Stimulated activated CD4-positive, alpha-beta T cell treated with anti-CD3 and anti-CD28 coated beads, Interleukin-12 subunit alpha, Interleukin-12 subunit beta, amount 100 ng/mL, for 4 hours (primary cell): Measurements from ENCODE around the gene RNGTT.
"Not testable (repeated sequence)": the region's sequence is repeated elsewhere in the genome, so short reads cannot be mapped to it uniquely, and the experiment has no call there.

Experiments
- DNase-seq: peaks from one replicate; pipeline ENCODE4 v3.0.0-alpha.2; 2020

Gene RNGTT

DNA sequence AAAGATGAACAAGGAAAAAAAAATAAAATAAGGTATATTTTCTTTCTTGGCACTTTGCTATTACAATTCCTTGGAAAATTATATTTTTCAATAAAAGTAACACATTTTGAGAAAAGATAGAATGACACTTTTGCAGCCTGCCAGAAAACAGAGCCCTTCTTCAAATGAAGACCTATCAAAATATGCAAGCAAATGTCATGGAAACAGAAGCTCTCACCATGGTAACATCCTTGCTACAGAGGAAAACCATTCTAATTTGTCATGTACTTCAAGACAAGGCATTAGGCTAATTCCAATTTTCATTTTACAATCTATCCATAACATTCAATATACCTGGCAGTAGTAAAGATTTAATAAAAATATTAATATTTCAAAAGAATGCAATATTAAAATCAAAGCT, 177.9 kb downstream of the RNGTT start:
- DNase-seq, result no peak

DNA sequence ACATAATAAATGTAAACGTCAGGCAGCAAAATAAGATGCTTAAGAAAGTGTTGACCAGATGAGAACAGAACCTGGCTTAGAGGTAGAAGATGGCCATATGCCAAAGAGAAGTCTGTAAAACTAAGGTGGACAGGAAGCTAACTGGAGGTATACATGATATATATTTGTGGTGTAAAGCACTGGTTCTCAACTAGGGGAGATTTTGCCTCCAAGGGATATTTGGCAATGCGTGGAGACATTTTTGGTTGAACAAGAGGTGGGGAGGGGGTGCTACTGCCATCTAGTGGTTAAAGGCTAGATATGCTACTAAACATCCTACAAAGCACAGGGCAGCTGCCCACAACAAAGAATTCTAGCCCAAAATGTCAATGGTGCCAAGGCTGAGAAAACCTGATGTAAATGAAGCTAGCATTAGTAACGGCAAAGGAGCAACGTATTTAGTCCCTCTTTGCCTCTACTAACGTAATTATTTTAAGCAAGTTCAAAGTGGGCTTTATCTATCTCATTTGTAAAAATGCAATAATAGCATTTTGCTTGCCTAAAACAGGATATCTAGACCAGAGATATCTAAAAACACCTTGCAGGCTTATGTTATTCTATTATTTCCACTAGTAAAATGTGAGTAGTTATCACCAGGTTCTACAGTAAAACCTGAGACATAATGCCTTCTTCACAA, 182.6 kb downstream of the RNGTT start:
- peak; percentile 8 for DNase-seq

DNA sequence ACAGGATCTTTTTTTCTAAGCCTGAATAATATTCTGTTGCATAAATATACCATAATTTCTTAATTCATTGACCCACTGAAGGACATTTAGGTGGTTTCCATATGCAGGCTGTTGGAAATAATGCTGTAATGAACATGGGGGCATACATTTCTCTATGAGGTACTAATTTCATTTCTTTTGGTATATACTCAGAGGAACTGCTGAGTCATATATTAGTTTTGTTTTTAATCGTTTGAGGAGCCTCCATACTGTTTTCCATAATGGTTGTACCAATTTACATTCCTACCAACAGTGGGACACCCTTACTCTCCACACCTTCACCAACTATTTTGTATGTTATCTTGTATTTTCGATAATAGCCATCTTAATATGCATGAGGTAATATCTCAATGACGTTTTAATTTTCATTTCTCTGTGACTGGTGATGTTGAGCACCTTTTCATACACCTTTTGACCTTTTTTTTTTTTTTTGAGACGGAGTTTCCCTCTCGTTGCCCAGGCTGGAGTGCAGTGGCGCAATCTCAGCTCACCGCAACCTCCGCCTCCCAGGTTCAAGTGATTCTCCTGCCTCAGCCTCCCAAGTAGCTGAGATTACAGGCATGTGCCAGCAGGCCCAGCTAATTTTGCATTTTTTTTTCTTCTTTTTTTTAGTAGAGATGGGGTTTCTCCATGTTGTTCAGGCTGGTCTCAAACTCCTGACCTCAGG, 187.4 kb downstream of the RNGTT start:
- no peak for DNase-seq

DNA sequence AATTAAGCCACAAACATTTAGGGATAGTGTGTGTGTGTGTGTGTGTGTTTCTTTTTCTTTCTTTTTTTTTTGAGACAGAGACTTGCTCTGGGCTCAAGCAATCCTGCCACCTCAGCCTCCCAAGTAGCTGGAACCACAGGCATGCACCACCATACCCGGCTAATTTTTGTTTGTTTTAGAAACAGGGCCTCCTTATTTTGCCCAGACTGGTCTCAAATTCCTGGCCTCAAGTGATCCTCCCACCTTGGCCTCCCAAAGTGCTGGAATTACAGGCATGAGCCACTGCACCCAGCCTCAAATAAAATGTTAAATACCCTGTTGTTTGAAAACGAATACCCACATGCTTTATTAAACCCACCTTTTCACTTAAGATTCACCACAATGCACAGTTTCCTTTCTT, 195.3 kb downstream of the RNGTT start:
- DNase-seq, result not testable (repeated sequence)

DNA sequence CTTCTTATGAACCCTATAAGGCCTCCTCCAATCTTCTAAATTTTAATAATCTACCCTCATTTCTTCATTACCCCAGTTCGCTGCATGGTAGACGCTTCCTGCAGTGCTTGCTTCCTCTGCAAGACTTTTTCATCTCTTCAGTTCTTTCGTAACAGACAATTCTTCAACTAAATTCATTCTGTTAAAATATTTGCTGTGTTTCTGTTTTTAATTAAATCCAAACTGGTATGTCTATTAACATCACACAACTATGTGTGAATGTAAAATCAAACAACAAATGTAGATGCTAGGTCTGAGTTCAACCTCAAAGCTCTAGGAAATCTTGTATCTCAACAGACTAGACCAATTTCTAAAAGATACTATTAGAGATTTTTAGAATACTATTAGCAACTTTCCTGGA, 199.3 kb downstream of the RNGTT start:
- DNase-seq, result no peak

DNA sequence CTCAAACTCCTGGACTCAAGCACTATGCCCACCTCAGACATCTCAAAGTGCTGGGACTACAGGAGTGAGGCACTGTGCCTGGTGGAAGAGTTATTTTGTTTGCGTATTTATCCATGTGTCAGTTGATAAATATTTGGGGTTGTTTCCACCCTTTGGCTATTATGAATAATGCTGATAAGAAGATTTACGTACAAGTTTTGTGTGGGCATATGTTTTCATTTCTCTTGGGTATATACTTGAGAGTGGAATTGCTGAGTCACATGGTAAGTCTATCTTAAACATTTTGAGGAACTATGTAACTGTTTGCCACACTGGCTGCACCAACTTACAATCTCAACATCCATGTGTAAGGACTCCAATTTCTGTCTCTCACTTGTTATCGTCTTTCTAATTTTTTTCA, 200.3 kb downstream of the RNGTT start:
- DNase-seq, result no peak

DNA sequence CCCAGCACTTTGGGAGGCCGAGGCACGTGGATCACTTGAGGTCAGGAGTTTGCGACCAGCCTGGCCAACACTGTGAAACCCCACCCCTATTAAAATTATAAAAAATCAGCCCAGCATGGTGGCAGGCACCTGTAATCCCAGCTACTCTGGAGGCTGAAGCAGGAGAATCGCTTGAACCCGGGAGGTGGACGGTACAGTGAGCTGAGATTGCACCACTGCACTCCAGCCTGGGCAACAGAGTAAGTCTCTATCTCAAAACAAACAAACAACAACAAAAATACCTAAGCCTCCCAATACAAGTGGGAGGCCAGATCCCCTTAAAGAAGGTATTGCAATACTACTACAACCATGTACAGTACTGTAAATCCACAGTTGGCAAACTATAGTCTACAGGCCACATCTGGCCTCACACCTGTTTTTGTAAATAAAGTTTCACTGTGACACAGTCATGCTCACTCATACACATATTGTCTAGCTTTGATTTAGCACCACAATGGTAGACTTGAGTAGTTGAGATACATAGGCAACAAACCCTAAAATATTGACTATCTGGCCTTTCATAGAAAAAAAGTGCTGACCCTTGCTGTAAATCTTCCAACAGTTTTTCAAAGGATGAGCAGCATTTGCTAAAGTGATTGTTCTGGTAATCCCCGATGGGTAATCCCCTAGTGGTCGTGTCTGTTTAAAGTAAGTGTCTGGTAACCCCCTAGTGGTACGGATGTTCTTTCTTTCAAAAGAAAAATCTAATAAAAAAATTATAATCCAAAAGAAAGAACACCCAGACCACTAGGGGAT, 202.0 kb downstream of the RNGTT start:
- DNase-seq, result no peak

DNA sequence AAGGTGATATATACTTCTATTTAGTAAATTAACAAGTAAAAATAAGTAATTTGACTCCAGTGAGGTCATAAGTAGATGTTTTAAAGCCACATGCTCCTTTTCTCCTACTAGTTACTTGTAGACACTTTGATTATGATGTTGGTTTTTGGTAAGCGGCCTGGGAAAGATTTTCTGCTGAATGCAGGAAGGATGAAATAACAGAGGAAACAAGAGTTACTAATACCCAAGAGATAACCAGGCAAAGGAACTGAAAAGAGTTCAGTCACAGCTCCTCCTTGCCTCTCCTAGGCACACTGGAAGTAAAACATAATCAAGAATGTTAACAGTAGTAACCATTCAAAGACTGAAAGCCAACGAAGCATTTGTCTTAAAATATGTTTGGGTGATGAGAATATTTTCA, 203.3 kb downstream of the RNGTT start:
- no peak for DNase-seq

DNA sequence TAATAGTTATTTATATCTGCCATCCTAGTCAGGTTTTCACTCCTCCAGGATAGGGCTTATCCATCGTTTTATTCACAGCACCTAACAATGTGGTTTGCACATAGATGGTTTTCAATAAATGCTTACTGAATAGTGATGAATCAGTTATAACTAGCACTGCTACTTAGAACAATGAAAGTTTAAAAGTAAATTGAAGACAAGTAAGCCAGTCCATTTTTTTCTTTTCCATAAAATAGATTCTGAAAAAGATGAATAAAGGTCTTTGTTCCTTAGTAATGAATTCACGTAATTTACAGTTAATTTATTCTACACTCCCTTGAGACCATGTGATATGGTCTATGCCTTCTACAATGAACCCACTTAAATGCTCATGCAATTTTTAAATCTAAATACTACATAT, 212.5 kb downstream of the RNGTT start:
- DNase-seq, result no peak

DNA sequence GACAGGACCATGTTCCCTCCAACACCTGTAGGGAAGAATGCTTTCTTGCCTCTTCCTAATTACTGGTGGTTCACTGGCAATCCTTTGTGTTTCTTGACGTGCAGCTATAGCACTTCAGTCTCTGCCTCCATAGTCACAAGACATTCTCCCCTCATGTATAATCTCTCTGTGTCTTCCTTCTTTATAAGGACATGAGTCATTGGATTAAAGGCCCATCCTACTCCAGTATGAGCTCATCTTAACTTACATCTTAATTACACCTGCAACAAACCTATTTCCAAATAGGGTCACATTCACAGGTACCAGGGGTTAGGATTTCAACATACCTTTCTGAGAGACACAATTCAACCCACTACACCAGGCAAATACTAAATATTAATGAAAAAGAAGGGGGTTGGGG, 213.6 kb downstream of the RNGTT start:
- DNase-seq, result no peak

DNA sequence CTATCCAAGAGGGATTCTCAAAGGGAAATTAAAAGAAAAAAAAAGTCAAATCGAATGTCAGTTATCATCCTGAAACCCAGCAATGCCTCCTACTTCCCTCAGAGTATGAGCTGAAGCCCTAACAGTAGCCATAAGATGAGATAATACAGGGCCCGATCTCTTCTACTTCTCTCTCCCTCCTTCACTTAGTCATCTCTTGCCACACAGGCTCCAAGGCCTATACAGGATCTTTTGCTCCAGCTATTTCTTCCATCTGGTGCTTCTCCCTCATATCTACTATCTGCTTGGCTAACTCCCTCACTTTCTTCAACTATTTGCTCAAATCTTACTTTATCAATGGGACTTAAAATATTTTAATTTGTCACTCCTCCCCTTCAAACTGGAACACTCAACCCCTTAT, 215.3 kb downstream of the RNGTT start:
- DNase-seq, result no peak

DNA sequence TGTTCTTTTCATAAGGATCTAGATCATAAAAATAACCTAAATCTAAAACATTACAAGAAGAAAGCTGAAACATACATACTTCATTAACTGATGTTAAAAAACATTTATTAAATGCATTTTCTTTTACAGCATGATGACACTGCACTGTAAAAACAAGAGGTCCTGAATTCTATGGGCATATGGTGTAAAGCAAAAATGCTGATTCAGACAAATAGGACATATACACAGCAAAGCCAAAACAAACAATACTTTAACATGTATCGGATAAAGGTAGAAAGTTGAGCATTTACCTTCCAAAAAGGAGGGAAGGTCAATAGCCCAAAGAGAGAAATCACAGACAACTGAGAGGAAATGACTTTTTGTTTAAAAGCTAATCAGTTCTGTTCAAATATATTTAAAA, 221.5 kb downstream of the RNGTT start:
- no peak for DNase-seq

DNA sequence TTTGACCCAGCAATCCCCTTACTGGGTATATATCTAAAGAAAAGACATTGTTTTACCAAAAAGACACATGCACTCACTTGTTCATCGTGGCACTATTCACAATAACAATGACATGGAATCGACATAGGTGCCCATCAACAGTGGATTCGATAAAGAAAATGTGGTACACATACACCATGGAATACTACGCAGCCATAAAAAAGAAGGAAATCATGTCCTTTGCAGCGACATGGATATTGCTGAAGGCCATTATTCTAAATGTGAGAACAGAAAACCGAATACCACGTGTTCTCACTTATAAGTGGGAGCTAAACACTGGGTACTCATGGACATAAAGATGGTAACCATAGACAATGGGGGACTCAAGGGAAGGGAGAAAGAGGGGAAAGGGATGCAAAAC, 222.3 kb downstream of the RNGTT start:
- DNase-seq, result no peak

DNA sequence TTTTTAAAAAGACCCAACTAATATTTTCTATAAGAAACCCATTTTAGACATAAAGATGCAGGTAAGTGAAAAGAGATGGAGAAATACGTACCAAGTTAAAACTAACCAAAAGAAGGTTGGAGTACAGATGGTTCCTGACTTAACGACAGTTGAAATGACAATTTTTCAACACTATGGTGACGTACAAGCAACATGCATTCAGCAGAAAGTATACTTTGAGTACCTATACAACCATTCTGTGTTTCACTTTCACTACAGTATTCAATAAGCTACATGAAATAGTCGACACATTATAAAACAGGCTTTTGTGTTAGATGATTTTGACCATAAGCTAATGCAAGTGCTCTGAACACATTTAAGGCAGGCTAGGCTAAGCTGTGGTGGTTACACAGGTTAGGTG, 228.9 kb downstream of the RNGTT start:
- DNase-seq, result no peak

DNA sequence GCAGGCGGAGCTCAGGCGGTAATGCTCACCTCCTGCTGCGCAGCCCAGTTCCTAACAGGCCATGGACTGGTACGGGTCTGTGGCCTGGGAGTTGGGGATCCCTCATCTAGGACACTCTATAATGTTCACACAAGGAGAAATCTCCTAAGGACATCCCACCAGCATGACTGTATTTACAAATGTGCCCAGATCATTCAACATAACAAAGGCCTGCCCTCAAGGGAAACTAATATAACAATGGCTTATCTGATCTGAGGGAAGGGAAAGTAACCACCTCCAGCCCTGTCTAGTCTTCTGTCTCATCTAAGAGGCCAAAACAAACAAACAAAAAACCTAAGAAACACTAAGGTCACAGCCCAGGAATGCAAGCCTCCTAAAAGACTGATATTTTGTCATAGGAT, 232.8 kb downstream of the RNGTT start:
- no peak for DNase-seq

DNA sequence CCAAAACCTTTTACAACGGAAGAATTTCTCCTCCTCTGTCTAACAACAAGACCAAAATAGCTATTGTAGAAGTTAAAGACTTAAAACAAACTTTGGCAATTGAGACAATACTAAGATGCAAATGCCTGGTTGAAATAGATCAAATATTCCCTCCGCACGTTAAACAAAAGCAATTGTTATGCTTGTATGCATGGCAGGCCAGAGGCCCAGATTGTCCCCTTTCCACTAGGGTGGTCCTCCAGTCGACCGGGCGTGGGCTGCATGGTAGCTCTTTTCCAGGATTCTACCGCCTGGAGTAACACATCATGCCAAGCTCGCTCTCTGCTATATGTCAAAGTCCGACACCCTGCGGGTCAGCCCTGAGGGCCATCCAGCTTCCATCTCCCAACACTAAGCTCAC, 234.7 kb downstream of the RNGTT start:
- no peak for DNase-seq

DNA sequence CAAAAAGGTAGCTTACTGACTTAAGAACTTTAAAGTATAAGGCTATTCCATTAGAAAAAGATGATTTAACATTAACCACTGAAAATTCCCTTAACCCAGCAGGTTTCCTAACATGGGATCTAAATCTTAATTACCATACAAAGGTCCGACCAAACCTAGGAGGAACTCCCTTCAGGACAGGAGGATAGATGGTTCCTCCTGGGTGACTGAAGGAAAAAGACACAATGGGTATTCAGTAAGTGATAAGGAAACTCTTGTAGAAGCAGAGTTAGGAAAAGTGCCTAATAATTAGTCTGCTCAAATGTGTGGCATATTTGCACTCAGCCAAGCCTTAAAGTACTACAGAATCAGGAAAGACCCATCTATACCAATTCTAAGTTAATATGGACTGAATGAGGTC, 237.0 kb downstream of the RNGTT start:
- not testable (repeated sequence) for DNase-seq

DNA sequence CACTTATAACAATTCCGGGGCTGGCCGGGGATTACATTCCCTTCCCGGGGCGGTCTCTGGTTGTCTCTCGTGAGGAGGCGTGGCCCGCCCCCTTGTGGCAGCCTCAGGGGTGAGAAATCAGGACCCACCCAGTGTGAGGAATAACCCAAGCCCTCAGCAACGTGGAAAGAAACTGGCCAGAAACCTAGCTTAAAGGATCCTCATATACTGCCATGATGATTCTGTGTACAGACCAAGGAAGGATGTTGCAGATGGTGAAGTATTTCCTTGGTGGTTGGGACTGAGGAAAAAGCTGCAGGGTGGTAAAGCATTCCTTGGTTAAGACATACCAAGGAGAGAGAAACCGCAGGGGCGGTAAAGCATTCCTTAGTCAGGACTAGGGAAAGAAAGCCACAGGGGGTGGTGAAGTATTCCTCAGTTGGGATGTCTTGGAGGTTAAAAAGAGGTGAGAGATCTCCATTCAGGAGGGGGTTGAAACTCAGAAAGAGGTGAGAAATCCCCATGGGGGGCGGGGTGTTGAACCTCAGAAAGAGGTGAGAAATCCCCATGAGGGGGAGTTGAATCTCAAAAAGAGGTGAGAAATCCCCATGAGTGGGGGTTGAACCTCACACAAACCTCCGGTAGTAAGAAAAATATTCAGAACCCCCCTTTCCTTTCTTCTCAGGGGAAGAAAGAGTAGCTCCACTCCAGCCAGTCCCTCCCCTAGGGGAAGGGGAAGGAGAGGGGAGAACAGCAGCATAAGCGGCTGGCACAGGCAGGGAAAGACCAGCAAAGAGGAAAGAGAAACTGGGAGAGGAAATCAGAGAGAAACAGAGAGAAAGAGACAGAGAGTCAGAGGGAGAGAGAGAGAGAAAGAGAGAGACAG, 238.1 kb downstream of the RNGTT start:
- DNase-seq, result peak; percentile 19

DNA sequence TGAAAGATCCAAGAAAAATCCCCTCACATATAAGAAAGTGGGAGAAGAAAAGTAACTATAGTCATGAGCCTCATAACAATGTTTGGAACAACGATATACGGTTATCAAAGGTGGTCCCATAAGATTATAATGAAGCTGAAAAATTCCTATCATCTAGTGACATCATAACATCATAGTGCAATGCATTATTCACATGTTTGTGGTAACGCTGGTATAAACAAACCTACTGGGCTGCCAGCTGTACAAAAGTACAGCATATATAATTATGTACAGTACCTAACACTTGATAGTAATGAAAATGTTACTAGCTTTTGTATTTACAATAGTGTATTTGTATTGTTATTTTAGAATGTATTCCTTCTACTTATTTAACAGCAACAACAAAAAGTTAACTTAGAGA, 240.7 kb downstream of the RNGTT start:
- no peak for DNase-seq

DNA sequence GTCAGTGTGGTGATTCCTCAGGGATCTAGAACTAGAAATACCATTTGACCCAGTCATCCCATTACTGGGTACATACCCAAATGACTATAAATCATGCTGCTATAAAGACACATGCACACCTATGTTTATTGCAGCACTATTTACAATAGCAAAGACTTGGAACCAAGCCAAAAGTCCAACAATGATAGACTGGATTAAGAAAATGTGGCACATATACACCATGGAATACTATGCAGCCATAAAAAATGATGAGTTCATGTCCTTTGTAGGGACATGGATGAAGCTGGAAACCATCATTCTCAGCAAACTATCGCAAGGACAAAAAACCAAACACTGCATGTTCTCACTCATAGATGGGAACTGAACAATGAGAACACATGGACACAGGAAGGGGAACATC, 247.0 kb downstream of the RNGTT start:
- DNase-seq, result not testable (repeated sequence)

DNA sequence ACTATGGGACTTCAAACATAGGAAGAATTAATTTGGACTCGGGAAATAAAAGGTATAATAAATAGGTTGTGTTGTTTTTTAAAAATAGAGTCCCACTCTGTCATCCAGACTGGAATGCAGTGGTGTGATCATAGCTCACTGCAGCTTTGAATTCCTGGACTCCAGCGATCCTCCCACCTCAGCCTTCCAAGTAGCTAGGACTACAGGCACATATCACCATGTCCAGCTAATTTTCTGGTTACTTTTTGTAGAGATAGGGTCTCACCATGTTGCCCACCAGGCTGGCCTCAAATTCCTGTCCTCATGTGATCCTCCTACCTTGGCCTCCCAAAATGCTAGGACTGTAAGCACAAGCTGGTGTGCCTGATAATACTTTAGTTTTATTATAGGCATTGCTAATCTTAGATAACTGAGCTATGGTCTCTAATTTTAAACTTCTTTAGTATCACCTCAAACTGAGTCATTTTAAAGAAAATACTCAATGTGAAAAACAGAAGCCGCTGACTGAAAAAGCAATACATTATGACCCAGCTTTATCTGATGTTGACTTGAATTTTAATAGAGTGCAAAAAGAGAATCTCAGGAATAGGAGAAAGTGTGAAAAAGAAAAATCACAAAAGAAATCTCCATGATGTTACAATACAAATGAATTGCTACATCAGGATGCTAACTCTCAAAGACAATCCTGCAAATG, 251.0 kb downstream of the RNGTT start:
- DNase-seq, result no peak

DNA sequence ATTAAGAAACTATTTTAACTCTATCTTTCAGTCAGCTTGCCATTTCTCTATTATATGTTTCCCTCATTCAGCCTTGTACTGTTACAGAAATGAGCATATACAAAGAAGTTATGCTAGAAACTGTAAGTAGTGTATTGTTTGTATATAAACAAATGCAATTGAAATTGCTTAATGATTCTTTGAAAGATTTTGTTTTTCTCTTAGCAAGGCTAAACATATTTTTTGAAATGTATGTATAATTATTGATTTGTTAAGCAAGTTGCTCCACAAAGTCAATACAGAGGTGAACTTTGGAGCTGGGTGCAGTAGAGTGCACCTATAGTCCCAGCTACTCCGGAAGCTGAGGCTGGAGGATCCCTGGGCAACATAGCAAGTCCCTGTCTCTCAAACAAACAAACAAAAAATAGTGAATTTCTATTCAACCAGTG, 253.6 kb downstream of the RNGTT start:
- DNase-seq, result no peak
